LNCaP clone FGC (cell line): Measurements from ENCODE around the gene PLPP6.

Source experiments
- DNase-seq: peaks from one replicate; pipeline ENCODE4 v3.0.0-alpha.2; 2011; ENCODE audit warnings: low read depth
- H3K4me3 ChIP-seq: 2 replicates; pipeline ENCODE4 v1.5.1; 2011; ENCODE audit warnings: mild to moderate bottlenecking, low read depth, low read length, control low read depth
- TF ChIP-seq, protein P1 (sequence below): IDR thresholded peaks from 2 replicates; pipeline ENCODE4 v1.5.1; 2012; ENCODE audit warnings: mild to moderate bottlenecking; ENCODE audit not compliant: control insufficient read depth, insufficient read depth; ENCODE audit errors: extremely low read depth

The PLPP6 gene

GRCh38 chr9:4689021-4689420 is 26.9 kb downstream of the PLPP6 start:
- DNase-seq: no peak
- no peak overlapping the region for H3K4me3 ChIP-seq
- TF ChIP-seq, protein P1, sequence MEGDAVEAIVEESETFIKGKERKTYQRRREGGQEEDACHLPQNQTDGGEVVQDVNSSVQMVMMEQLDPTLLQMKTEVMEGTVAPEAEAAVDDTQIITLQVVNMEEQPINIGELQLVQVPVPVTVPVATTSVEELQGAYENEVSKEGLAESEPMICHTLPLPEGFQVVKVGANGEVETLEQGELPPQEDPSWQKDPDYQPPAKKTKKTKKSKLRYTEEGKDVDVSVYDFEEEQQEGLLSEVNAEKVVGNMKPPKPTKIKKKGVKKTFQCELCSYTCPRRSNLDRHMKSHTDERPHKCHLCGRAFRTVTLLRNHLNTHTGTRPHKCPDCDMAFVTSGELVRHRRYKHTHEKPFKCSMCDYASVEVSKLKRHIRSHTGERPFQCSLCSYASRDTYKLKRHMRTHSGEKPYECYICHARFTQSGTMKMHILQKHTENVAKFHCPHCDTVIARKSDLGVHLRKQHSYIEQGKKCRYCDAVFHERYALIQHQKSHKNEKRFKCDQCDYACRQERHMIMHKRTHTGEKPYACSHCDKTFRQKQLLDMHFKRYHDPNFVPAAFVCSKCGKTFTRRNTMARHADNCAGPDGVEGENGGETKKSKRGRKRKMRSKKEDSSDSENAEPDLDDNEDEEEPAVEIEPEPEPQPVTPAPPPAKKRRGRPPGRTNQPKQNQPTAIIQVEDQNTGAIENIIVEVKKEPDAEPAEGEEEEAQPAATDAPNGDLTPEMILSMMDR: no peak

GRCh38 chr9:4689687-4690104 is 27.6 kb downstream of the PLPP6 start:
- no peak overlapping the region for H3K4me3 ChIP-seq
- TF ChIP-seq, protein P1: no peak
- DNase-seq: no peak

GRCh38 chr9:4690144-4690543 is 28.1 kb downstream of the PLPP6 start:
- no peak overlapping the region for H3K4me3 ChIP-seq
- no peak for DNase-seq

DNA sequence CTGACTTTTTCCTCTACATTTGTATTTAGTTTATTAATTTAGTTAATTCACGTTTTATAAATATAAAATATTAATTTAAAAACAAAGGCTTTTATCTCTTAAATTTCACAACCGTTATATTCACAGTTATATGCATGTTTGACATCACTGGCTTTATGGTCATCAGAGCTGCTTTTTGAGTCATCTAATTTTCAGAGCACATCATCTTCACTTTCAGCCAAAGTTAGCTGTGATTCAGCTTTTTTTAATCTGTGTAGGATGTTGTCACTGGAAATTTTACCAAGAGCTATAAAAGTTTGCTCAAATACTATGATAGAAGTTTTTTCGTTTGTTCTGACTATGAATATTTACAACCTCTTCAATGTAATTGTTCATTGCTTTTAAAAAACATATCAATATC is 29.7 kb downstream of the PLPP6 start:
- no peak for DNase-seq
- TF ChIP-seq, protein P1: no peak
- H3K4me3 ChIP-seq: no peak overlapping the region

More at GRCh38 chr9:4690144-4690543, 28.1 kb downstream of the PLPP6 start:
- TF ChIP-seq, protein P1: no peak

GRCh38 chr9:4700091-4700490 is 38.0 kb downstream of the PLPP6 start:
- no peak for DNase-seq
- H3K4me3 ChIP-seq: no peak overlapping the region
- TF ChIP-seq, protein P1: no peak

DNA sequence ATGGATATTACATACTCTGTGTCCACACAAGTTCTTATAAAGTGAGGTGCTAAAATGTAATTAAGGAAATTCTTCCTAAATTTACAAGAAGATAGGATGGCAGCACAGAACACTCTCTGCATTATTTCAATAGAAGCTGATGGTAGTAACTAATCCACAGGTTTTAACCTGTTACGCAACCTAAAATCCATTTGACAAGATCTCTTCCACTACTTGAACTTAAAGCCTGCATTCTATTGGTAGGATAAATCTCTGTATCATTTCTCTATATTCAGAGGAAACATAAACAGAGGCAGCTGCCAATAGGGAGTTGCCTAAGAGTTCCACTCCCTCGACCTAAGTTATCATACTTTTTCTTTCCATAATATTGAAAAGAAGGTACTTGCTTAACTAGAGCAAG is 38.8 kb downstream of the PLPP6 start:
- DNase-seq: no peak
- H3K4me3 ChIP-seq: no peak overlapping the region
- TF ChIP-seq, protein P1: no peak

- TF ChIP-seq, protein P1: no peak
- no peak for DNase-seq
These were observed 39.4 kb downstream of the PLPP6 start for GRCh38 chr9:4701526-4701925.

More at GRCh38 chr9:4701526-4701925, 39.4 kb downstream of the PLPP6 start:
- H3K4me3 ChIP-seq: no peak overlapping the region
